ENCODE data around the gene CPLX1. TPM values are rescaled to one million over a fixed set of nuclear protein-coding genes. Genes with fewer than 3 reads are reported as not detected.

CPLX1 gene
- total RNA-seq, 2 experiments from 2014 or later: 1.5 TPM

DNA sequence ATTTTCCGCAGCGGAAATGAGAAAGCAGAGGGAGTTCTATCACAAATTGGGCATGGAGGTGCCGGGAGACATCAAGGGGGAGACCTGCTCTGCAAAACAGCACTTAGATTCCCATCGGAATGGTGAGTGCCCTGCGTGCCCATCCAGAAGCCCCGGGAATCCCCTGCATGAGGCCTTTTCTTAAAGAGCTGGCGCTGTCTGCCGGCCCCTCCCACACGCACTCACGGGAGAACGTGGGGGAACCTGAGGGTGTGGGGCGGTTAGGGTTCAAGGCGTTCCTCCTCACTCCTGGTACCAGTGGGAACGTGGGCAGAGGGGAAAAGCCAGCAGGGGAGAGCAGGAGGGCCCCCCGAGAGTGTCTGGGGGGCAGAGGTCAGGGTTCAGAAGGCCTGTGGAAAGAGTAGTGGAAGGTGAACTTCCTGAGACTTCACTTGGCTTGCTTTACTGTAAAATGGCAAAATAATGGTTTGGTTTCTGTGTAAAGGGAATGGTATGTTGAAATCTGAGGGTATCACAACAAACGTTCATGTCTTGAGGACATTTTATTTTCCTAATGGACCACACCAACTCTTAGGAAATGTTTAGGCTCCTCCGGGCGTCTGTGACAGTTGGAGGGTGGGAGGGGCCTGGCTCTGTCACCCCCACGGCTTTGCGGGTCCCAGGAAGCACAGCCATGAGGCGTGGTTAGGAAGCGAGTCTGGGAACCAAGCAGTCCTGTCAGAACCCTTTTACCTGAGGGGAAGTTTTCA is 82.3 kb downstream of the CPLX1 start:
- POLR2A ChIA-PET: interaction anchor here (0.8 kb wide), 1 partner anchor 62 kb away, joined by 3 read pairs; no protein-coding TSS in a partner anchor
- H3K9me3 Mint-ChIP-seq: no peaks in the 10 kb centered on the region

DNA sequence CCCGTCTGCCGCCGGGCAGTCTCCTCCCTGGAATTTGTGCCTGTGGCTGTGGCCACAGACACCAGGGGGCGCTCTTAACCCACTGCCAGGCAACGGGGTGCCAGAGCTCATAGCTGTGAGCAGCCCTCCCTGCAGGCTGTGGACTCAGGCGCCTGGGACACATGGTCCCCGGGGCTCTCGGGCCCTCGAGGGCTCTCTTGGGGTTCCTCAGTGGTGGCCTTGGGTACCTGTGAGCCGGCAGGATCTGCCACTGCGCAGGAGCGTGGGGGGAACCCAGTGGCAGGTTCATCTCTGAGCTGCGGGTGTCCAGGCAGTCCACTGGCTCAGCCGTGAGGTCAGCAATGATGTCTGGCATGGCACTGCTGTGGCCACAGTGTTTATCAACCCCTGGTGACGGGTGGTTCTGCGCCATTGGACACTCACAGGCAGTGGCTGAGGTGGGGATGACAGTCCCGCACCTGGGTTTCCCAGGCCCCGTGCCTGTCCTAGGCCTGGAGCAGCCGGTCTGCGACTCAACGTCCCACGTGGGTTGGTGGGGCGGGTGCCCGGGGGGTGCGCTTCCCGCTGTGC is 83.1 kb downstream of the CPLX1 start:
- CTCF ChIA-PET: interaction anchor here (0.6 to 2.8 kb wide), 12 partner anchors 8 to 244 kb away, joined by 3 to 11 read pairs (median 3); partner anchors contain the start of genes GAK, IDUA and TMEM175
- DNase-seq (peak; percentile 62 to 84 (median 74)), ATAC-seq (ENCODE audit: poor library complexity) (peak; percentile 83)
- H3K27ac Mint-ChIP-seq: no peak overlapping the region
- H3K4me3 ChIP-seq (ENCODE audit: low read length): no peak overlapping the region
- intact Hi-C loops (cut with DNase I, micrococcal nuclease): loop anchor here (2.0 to 10.0 kb wide), 4 partner anchors 244 to 609 kb away; partner anchors contain the start of gene IDUA (in 2 of the 2)
- no peak overlapping the region for H3K27ac ChIP-seq (ENCODE audit: low read depth in 1 of 2, low read length in 2 of 2)
- TF ChIP-seq, protein P1, sequence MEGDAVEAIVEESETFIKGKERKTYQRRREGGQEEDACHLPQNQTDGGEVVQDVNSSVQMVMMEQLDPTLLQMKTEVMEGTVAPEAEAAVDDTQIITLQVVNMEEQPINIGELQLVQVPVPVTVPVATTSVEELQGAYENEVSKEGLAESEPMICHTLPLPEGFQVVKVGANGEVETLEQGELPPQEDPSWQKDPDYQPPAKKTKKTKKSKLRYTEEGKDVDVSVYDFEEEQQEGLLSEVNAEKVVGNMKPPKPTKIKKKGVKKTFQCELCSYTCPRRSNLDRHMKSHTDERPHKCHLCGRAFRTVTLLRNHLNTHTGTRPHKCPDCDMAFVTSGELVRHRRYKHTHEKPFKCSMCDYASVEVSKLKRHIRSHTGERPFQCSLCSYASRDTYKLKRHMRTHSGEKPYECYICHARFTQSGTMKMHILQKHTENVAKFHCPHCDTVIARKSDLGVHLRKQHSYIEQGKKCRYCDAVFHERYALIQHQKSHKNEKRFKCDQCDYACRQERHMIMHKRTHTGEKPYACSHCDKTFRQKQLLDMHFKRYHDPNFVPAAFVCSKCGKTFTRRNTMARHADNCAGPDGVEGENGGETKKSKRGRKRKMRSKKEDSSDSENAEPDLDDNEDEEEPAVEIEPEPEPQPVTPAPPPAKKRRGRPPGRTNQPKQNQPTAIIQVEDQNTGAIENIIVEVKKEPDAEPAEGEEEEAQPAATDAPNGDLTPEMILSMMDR (IDR thresholded peaks at IDR 0.05): peak; percentile 88
- H3K27me3 Mint-ChIP-seq: no peaks in the 10 kb centered on the region
- H3K27me3 ChIP-seq (ENCODE audit: control insufficient read depth in 1 of 2, insufficient read depth in 2 of 2, low read length in 2 of 2): no peaks in the 10 kb centered on the region
- H3K36me3 Mint-ChIP-seq (ENCODE audit: low read depth): peaks cover 24% of the 10 kb centered on the region
- no peaks in the 10 kb centered on the region for H3K9me3 ChIP-seq (ENCODE audit: control insufficient read depth in 1 of 2, insufficient read depth in 1 of 2, low read length in 2 of 2)
- no peaks in the 10 kb centered on the region for H3K4me1 Mint-ChIP-seq (ENCODE audit: low read depth)
- POLR2A ChIA-PET: interaction anchor here (0.7 to 0.8 kb wide), 2 partner anchors 10 to 244 kb away, joined by 3 to 5 read pairs; partner anchors contain the start of gene IDUA
- peaks cover 13% of the 10 kb centered on the region for H3K36me3 ChIP-seq (ENCODE audit: insufficient read depth, low read length)
- peaks cover 6% of the 10 kb centered on the region for H3K4me1 ChIP-seq (ENCODE audit: insufficient read depth, low read length)
- H3K9me3 Mint-ChIP-seq: no peaks in the 10 kb centered on the region
- H3K4me3 Mint-ChIP-seq: no peak overlapping the region

More for the DNA sequence above, 82.3 kb downstream of the CPLX1 start:
- Mint-ChIP-seq H3K4me3 (no peak overlapping the region), H3K4me1 (ENCODE audit: low read depth) (no peaks in the 10 kb centered on the region), H3K27ac (no peak overlapping the region), H3K27me3 (no peaks in the 10 kb centered on the region), H3K36me3 (ENCODE audit: low read depth) (peaks cover 28% of the 10 kb centered on the region)
- Histone ChIP-seq H3K36me3 (ENCODE audit: insufficient read depth, low read length) (peaks cover 9% of the 10 kb centered on the region), H3K9me3 (ENCODE audit: control insufficient read depth in 1 of 2, insufficient read depth in 1 of 2, low read length in 2 of 2) (no peaks in the 10 kb centered on the region), H3K4me3 (ENCODE audit: low read length) (no peak overlapping the region), H3K4me1 (ENCODE audit: insufficient read depth, low read length) (peaks cover 6% of the 10 kb centered on the region), H3K27me3 (ENCODE audit: control insufficient read depth in 1 of 2, insufficient read depth in 2 of 2, low read length in 2 of 2) (no peaks in the 10 kb centered on the region), H3K27ac (ENCODE audit: low read depth in 1 of 2, low read length in 2 of 2) (no peak overlapping the region)
- DNase-seq (no peak), ATAC-seq (ENCODE audit: poor library complexity) (no peak)
- intact Hi-C loops (cut with DNase I, micrococcal nuclease): loop anchor here (2.0 to 10.0 kb wide), 4 partner anchors 243 to 609 kb away; partner anchors contain the start of gene IDUA (in 2 of the 2)
- TF ChIP-seq, protein P1 (IDR thresholded peaks at IDR 0.05): no peak
- CTCF ChIA-PET: interaction anchor here (2.8 kb wide), 1 partner anchor 243 kb away, joined by 11 read pairs; the partner anchor contains the start of gene IDUA

DNA sequence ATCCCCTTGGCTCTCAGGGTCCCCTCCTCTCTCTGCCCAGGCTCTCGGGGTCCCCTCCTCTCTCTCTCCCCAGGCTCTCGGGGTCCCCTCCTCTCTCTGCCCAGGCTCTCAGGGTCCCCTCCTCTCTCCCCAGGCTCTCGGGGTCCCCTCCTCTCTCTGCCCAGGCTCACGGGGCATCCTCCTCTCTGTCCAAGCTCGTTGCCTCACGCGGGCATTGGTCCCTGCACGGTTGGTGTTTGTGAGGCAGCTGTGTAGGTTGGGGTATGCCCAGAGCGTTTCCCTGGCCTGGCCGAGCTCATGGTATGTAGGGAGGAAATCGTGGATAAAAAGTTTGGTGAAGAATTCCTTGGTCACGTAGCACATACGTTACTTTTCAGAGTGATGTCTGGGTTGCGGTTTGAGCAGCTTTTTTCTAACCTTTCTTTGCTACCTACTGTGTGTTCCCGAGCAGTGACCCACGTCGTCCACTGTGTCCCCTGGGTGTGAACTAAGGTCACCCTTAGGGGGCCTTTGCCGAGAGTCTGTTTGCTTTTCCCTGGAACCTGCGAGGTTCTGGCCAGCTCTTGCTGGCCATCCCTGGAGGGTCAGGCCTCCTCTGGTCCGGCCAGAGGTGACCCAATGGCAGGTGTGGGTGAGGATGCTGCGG is 83.7 kb downstream of the CPLX1 start:
- no peaks in the 10 kb centered on the region for H3K9me3 ChIP-seq (ENCODE audit: control insufficient read depth in 1 of 2, insufficient read depth in 1 of 2, low read length in 2 of 2)
- peaks cover 19% of the 10 kb centered on the region for H3K36me3 ChIP-seq (ENCODE audit: insufficient read depth, low read length)
- ATAC-seq (ENCODE audit: poor library complexity) (no peak), DNase-seq (no peak)
- TF ChIP-seq, protein P1 (IDR thresholded peaks at IDR 0.05): no peak
- no peaks in the 10 kb centered on the region for H3K4me1 Mint-ChIP-seq (ENCODE audit: low read depth)
- H3K27me3 Mint-ChIP-seq: no peaks in the 10 kb centered on the region
- no peaks in the 10 kb centered on the region for H3K9me3 Mint-ChIP-seq
- H3K27me3 ChIP-seq (ENCODE audit: control insufficient read depth in 1 of 2, insufficient read depth in 2 of 2, low read length in 2 of 2): no peaks in the 10 kb centered on the region
- intact Hi-C loops (cut with DNase I, micrococcal nuclease): loop anchor here (2.0 to 10.0 kb wide), 4 partner anchors 245 to 610 kb away; partner anchors contain the start of gene IDUA (in 2 of the 2)
- no peak overlapping the region for H3K27ac ChIP-seq (ENCODE audit: low read depth in 1 of 2, low read length in 2 of 2)
- POLR2A ChIA-PET: interaction anchor here (0.7 to 0.8 kb wide), 2 partner anchors 11 to 245 kb away, joined by 3 to 5 read pairs; partner anchors contain the start of gene IDUA
- no peak overlapping the region for H3K4me3 ChIP-seq (ENCODE audit: low read length)
- peaks cover 6% of the 10 kb centered on the region for H3K4me1 ChIP-seq (ENCODE audit: insufficient read depth, low read length)
- H3K27ac Mint-ChIP-seq: no peak overlapping the region
- no peak overlapping the region for H3K4me3 Mint-ChIP-seq
- H3K36me3 Mint-ChIP-seq (ENCODE audit: low read depth): peaks cover 28% of the 10 kb centered on the region
- CTCF ChIA-PET: interaction anchor here (0.6 to 2.8 kb wide), 14 partner anchors 9 to 245 kb away, joined by 3 to 11 read pairs (median 3); partner anchors contain the start of genes GAK, IDUA and TMEM175

All from CD4-positive, alpha-beta T cell (primary cell).